ENCODE measurements around the gene PAX7.

DNA sequence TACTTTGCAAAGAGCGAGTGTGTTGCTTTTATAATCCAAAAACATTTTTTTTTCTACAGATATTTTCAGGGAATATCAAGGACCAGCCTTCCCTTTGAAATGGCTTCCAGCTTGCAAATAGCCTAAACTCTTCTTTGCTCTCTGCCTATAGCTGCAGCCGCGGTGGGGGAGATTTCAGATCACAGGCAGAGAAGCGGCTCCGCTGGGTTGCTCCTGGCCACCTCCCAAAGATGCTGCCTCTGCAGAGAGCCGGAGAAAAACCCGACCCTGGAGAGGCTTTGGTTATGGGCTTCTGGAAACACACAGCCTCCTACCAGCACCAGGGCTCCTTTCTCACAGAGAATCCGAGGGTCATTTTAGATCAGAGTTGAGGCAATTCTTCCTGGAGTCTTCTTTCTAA, 18.6 kb upstream of the PAX7 start:
- TF ChIP-seq, protein P1, sequence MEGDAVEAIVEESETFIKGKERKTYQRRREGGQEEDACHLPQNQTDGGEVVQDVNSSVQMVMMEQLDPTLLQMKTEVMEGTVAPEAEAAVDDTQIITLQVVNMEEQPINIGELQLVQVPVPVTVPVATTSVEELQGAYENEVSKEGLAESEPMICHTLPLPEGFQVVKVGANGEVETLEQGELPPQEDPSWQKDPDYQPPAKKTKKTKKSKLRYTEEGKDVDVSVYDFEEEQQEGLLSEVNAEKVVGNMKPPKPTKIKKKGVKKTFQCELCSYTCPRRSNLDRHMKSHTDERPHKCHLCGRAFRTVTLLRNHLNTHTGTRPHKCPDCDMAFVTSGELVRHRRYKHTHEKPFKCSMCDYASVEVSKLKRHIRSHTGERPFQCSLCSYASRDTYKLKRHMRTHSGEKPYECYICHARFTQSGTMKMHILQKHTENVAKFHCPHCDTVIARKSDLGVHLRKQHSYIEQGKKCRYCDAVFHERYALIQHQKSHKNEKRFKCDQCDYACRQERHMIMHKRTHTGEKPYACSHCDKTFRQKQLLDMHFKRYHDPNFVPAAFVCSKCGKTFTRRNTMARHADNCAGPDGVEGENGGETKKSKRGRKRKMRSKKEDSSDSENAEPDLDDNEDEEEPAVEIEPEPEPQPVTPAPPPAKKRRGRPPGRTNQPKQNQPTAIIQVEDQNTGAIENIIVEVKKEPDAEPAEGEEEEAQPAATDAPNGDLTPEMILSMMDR (IDR thresholded peaks at IDR 0.05 in 2 of 3, conservative IDR thresholded peaks at IDR 0.05 in 1 of 3; ENCODE audit: insufficient read depth in 2 of 3, low read depth in 1 of 3, low read length in 3 of 3) = no peak
- TF ChIP-seq ZNF174 (CRISPR knock-in tag; IDR thresholded peaks at IDR 0.05) = no peak
